ENCODE measurements around the gene TSNAXIP1.
"Not testable (repeated sequence)": the region's sequence is repeated elsewhere in the genome, so short reads cannot be mapped to it uniquely, and the experiment has no call there.

TSNAXIP1 gene

DNA sequence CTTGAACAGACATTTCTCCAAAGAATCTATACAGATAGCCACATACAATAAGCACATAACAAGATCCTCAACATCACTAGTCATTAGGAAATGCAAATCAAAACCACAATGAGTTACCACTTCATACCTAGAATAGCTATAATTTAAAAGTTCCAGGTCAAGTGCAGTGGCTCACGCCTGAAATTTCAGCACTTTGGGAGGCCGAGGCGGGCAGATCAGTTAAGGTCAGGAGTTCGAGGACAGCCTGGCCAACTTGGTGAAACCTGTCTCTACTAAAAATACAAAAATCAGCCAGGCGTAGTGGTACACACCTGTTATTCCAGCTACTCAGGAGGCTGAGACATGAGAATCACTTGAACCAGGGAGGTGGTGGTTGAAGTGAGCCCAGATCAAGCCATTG is 20.2 kb upstream of the TSNAXIP1 start:
- DNase-seq: no peak

DNA sequence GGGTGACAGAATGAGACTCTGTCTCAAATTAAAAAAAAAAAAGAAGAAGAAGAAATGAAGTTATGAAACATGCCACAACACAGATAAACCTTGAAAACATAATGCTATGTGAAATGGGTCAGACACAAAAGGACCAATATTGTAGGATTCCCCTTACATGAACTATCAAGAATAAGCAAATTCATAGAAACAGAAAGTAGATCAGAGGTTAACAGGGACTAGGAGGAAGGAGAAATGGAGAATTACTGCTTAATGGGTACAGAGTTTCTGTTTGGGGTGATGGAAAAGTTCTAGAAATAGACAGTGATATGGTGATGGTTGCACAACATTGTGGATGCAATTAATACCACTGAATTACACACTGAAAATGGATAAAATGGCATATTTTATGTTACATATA is 16.6 kb upstream of the TSNAXIP1 start:
- no peak for DNase-seq

DNA sequence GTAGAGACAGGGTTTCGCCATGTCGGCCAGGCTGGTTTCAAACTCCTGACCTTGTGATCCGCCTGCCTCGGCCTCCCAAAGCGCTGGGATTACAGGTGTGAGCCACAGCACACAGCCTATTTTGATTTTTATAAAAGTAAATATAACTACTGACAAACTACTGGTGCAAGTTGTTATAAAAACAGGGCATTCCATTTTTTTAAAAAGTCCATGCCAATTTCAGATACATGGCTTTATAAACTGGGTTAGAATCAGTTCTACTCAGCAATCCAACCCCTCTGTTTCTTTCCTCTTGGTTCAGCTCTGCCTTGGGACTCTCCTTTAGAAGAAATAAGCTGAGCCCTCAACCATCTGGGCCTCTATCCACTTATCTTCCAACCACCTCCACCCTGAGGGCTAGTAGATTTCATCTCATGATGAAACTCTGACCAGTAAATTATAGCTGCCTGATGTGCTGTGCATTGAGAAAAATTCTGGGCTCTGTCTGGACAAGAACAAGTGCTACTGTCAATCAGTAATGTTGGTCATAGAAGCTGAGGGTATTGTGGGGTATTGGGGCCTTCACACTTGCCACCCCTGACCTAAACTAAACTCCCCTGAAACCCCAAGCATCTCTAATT is 10.5 kb upstream of the TSNAXIP1 start:
- no peak for DNase-seq

DNA sequence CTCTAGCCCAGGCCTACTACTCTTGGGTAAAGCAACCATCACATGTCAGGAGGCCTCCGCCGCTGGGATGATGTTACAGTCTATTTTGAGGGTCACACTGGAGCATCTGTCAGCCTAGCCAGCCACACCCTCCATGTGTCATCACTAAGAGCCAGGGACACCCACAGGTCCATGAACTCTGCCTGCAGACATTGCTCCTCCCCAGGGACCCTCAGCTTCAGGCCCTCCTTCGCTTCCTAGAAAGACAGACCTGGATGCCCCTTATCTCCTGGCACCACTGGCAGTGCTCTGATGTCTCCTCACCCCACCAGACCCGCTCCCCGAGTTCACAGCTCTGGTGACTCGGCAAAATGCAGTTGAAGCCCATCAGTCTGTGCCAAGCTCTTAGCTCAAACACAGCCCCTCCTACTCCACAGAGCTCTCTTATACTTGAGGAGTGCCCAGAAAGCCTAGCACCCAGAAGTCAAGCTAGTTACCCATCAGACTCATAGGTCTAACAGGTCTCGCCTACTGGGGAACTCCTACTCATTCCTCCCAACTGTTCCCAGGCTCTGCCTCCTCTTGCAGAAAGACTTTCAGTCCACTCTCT is 6.3 kb upstream of the TSNAXIP1 start:
- no peak for DNase-seq

DNA sequence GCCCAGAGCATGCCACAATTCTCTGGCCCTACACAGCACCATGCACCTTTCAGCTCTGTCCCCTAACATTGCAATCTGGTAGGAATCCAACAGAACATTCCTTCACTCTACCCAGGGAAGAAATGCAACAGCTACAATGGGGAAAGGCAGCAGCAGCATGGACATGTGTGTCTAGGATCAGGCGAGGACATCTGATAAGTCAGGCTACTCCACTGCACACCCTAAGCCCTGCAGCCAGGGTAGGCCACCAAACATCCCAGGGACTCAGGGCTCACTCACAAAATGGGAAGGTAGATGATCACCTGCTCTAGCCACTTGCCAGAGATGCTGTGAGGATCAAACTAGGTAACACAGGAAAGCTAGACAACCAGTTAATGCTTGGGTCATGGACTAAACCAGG is 5.4 kb upstream of the TSNAXIP1 start:
- no peak for DNase-seq

- DNase-seq: peak; percentile 32
These were observed 4.8 kb upstream of the TSNAXIP1 start for GRCh38 chr16:67801883-67802282.

GRCh38 chr16:67803894-67804293 is 2.8 kb upstream of the TSNAXIP1 start:
- no peak for DNase-seq

DNA sequence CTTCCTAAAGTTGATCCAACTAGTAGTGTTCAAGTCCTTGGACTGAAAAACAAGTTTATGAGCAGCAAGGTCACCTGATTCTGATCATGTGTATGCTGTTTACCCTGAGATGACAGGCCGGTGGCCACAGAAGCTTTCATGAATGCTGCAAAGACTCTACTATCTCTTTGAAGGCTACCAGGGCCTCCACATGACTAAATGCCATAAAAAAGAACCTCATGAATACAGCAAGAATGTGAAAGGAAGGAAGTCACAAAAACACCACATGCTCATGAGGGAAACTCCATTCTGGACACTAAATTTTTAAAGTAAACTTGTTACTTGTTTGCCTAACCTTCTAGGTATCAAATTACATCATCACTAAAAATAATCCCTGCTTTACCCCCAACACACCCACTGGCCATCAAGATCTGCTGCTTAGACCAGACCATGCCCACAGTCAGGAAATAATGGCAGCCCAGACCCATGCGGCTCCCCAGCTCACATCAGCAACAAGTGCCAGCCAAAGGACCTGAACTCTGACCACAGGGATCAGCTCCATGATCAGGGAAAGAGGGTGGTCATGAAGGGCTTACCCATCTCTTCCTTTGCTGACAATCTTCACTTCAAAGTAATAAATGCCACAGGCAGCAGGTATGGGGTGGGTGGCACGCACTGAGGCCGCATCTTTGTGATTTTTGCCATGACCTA is 1.7 kb upstream of the TSNAXIP1 start:
- no peak for DNase-seq

GRCh38 chr16:67805718-67806427 is 816 bp upstream of the TSNAXIP1 start:
- peak; percentile 19 for DNase-seq

GRCh38 chr16:67807148-67807682 is 526 bp downstream of the TSNAXIP1 start:
- no peak for DNase-seq

GRCh38 chr16:67811899-67812298 is 5.2 kb downstream of the TSNAXIP1 start:
- DNase-seq: no peak

GRCh38 chr16:67814567-67814966 is 7.9 kb downstream of the TSNAXIP1 start:
- DNase-seq: no peak

GRCh38 chr16:67820608-67821259 is 14.0 kb downstream of the TSNAXIP1 start:
- DNase-seq: no peak

GRCh38 chr16:67822511-67822910 is 15.8 kb downstream of the TSNAXIP1 start:
- no peak for DNase-seq

GRCh38 chr16:67825119-67825518 is 18.4 kb downstream of the TSNAXIP1 start:
- no peak for DNase-seq

GRCh38 chr16:67825906-67826305 is 19.2 kb downstream of the TSNAXIP1 start:
- no peak for DNase-seq

DNA sequence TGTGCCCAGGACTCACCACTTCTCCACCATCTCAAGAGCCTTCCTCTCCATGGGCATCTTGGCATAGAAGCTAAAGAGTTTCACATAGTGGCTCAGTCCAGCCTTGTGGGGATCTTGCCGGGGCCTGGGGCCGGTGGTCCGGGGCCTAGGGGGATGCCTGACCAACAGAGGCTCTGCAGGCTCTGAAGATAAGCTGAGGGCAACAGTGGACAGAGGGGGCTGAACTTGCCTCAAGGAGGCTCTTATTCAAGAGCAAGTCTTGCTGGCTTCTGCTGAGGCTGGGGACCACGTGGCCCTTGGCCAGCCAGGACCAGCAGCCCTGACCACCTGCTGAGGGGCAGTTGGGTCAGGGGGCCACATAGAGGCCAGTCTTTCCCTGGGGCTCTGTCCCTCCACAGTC is 22.0 kb downstream of the TSNAXIP1 start:
- DNase-seq: no peak

- no peak for DNase-seq
These were observed 26.3 kb downstream of the TSNAXIP1 start for GRCh38 chr16:67833030-67833414.

- peak; percentile 92 for DNase-seq
These were observed 26.9 kb downstream of the TSNAXIP1 start for GRCh38 chr16:67833415-67834241.

- DNase-seq: no peak
These were observed 27.5 kb downstream of the TSNAXIP1 start for GRCh38 chr16:67834242-67834614.

GRCh38 chr16:67837190-67837589 is 30.5 kb downstream of the TSNAXIP1 start:
- DNase-seq: not testable (repeated sequence)

- DNase-seq: no peak
These were observed 31.1 kb downstream of the TSNAXIP1 start for GRCh38 chr16:67837811-67838210.

All from activated CD8-positive, alpha-beta memory T cell treated with anti-CD3 and anti-CD28 coated beads, Interleukin-2, amount 50 U/mL, for 4 hours (primary cell).